Measurements from ENCODE around the gene PREX1. TPM values are rescaled to one million over a fixed set of nuclear protein-coding genes. Genes with fewer than 3 reads are reported as not detected.

The PREX1 gene
- total and polyA plus RNA-seq, 2 donors (not counting 1 experiment from before 2014, with no cell fraction given) = 1.0 to 3.1 TPM

GRCh38 chr20:48815537-48815936, 12.3 kb downstream of the PREX1 start:
- Histone ChIP-seq H3K4me3 (replicated peaks in 1 of 4; ENCODE audit: control extremely low read depth in 1 of 4, insufficient read depth in 1 of 4, low read depth in 3 of 4, low read length in 4 of 4) (no peak overlapping the region), H3K79me2 (ENCODE audit: control insufficient read depth, insufficient read depth, low read length) (no peaks in the 10 kb centered on the region), H3K4me1 (ENCODE audit: control insufficient read depth, extremely low read depth, insufficient read depth, low read length) (no peaks in the 10 kb centered on the region), H3K9ac (ENCODE audit: insufficient read depth, low read length) (no peak overlapping the region), H2AFZ (ENCODE audit: low read length) (no peak overlapping the region), H4K20me1 (ENCODE audit: control insufficient read depth, extremely low read depth, insufficient read depth, low read length) (no peaks in the 10 kb centered on the region), H3K27ac (ENCODE audit: insufficient read depth, low read length) (no peak overlapping the region), H3K9me3 (ENCODE audit: control insufficient read depth, insufficient read depth, low read depth, low read length) (no peaks in the 10 kb centered on the region), H3K27me3 (ENCODE audit: control insufficient read depth, insufficient read depth, low read length) (no peaks in the 10 kb centered on the region), H3K36me3 (ENCODE audit: control insufficient read depth, insufficient read depth, low read length) (no peaks in the 10 kb centered on the region), H3K4me2 (ENCODE audit: extremely low read depth, insufficient read depth, low read length) (no peak overlapping the region)
- TF ChIP-seq EZH2 (IDR thresholded peaks at IDR 0.05; ENCODE audit: low read length, missing control alignments) = no peak
- no peak for DNase-seq (ENCODE audit: low read depth in 2 of 2)

GRCh38 chr20:48814633-48815032, 13.2 kb downstream of the PREX1 start:
- Histone ChIP-seq H3K4me2 (ENCODE audit: extremely low read depth, insufficient read depth, low read length) (no peak overlapping the region), H3K27ac (ENCODE audit: insufficient read depth, low read length) (no peak overlapping the region), H3K9me3 (ENCODE audit: control insufficient read depth, insufficient read depth, low read depth, low read length) (no peaks in the 10 kb centered on the region), H2AFZ (ENCODE audit: low read length) (no peak overlapping the region), H3K36me3 (ENCODE audit: control insufficient read depth, insufficient read depth, low read length) (no peaks in the 10 kb centered on the region), H3K4me3 (replicated peaks in 1 of 4; ENCODE audit: control extremely low read depth in 1 of 4, insufficient read depth in 1 of 4, low read depth in 3 of 4, low read length in 4 of 4) (no peak overlapping the region), H3K79me2 (ENCODE audit: control insufficient read depth, insufficient read depth, low read length) (no peaks in the 10 kb centered on the region), H4K20me1 (ENCODE audit: control insufficient read depth, extremely low read depth, insufficient read depth, low read length) (no peaks in the 10 kb centered on the region), H3K4me1 (ENCODE audit: control insufficient read depth, extremely low read depth, insufficient read depth, low read length) (no peaks in the 10 kb centered on the region), H3K27me3 (ENCODE audit: control insufficient read depth, insufficient read depth, low read length) (no peaks in the 10 kb centered on the region), H3K9ac (ENCODE audit: insufficient read depth, low read length) (no peak overlapping the region)
- TF ChIP-seq CTCF (conservative IDR thresholded peaks at IDR 0.05 in 1 of 2, IDR thresholded peaks at IDR 0.05 in 1 of 2; ENCODE audit: low read depth in 1 of 2, low read length in 2 of 2) (no peak), EZH2 (IDR thresholded peaks at IDR 0.05; ENCODE audit: low read length, missing control alignments) (no peak)
- DNase-seq (ENCODE audit: low read depth in 2 of 2) = no peak

GRCh38 chr20:48813930-48814546, 13.8 kb downstream of the PREX1 start:
- Histone ChIP-seq H3K36me3 (ENCODE audit: control insufficient read depth, insufficient read depth, low read length) (no peaks in the 10 kb centered on the region), H4K20me1 (ENCODE audit: control insufficient read depth, extremely low read depth, insufficient read depth, low read length) (no peaks in the 10 kb centered on the region), H3K9me3 (ENCODE audit: control insufficient read depth, insufficient read depth, low read depth, low read length) (no peaks in the 10 kb centered on the region), H3K27ac (ENCODE audit: insufficient read depth, low read length) (no peak overlapping the region), H3K27me3 (ENCODE audit: control insufficient read depth, insufficient read depth, low read length) (no peaks in the 10 kb centered on the region), H3K9ac (ENCODE audit: insufficient read depth, low read length) (no peak overlapping the region), H2AFZ (ENCODE audit: low read length) (no peak overlapping the region), H3K4me1 (ENCODE audit: control insufficient read depth, extremely low read depth, insufficient read depth, low read length) (no peaks in the 10 kb centered on the region), H3K4me3 (replicated peaks in 1 of 4; ENCODE audit: control extremely low read depth in 1 of 4, insufficient read depth in 1 of 4, low read depth in 3 of 4, low read length in 4 of 4) (no peak overlapping the region), H3K79me2 (ENCODE audit: control insufficient read depth, insufficient read depth, low read length) (no peaks in the 10 kb centered on the region), H3K4me2 (ENCODE audit: extremely low read depth, insufficient read depth, low read length) (no peak overlapping the region)
- DNase-seq (ENCODE audit: low read depth in 2 of 2) = no peak
- TF ChIP-seq CTCF (conservative IDR thresholded peaks at IDR 0.05 in 1 of 2, IDR thresholded peaks at IDR 0.05 in 1 of 2; ENCODE audit: low read depth in 1 of 2, low read length in 2 of 2) (no peak), EZH2 (IDR thresholded peaks at IDR 0.05; ENCODE audit: low read length, missing control alignments) (no peak)

All from fibroblast of lung (primary cell).